Measurements from ENCODE around the gene MUTYH.

The MUTYH gene

GRCh38 chr1:45326627-45327623 lies 13.3 kb downstream of the MUTYH start, which contains the start of gene HPDL:
TSS of gene HPDL (plus strand) at chr1:45326895. CDS start at chr1:45327149, 254 bp downstream.
- intact Hi-C loops (cut with DNase I): no loop called here
- peak; percentile 57 to 93 (median 72) for DNase-seq

- no peak for DNase-seq
- intact Hi-C loops (cut with DNase I): no loop called here
These were observed 14.3 kb downstream of the MUTYH start for GRCh38 chr1:45325851-45326506.

GRCh38 chr1:45322486-45323040 lies 17.7 kb downstream of the MUTYH start:
- intact Hi-C loops (cut with DNase I): no loop called here

GRCh38 chr1:45321444-45321843 lies 18.8 kb downstream of the MUTYH start:
- no peak for DNase-seq
- intact Hi-C loops (cut with DNase I): no loop called here

More at GRCh38 chr1:45322486-45323040, 17.7 kb downstream of the MUTYH start:
- DNase-seq: no peak

- DNase-seq: no peak
- intact Hi-C loops (cut with DNase I): no loop called here
These were observed 20.5 kb downstream of the MUTYH start for GRCh38 chr1:45319761-45320160.

- intact Hi-C loops (cut with DNase I): no loop called here
- DNase-seq: no peak
These were observed 23.1 kb downstream of the MUTYH start for GRCh38 chr1:45317166-45317565.

- no peak for DNase-seq
- intact Hi-C loops (cut with DNase I): no loop called here
These were observed 26.0 kb downstream of the MUTYH start for GRCh38 chr1:45314266-45314665.

- intact Hi-C loops (cut with DNase I): loop anchor here (10.0 kb wide), 2 partner anchors 472 to 572 kb away; partner anchors contain the start of genes KIF2C and RNU5D-1
- no peak for DNase-seq
These were observed 33.3 kb downstream of the MUTYH start for GRCh38 chr1:45306905-45307304.

GRCh38 chr1:45306319-45306718 lies 33.9 kb downstream of the MUTYH start:
- no peak for DNase-seq
- intact Hi-C loops (cut with DNase I): loop anchor here (10.0 kb wide), 2 partner anchors 472 to 572 kb away; partner anchors contain the start of genes KIF2C and RNU5D-1

GRCh38 chr1:45305231-45305630 lies 35.0 kb downstream of the MUTYH start:
- intact Hi-C loops (cut with DNase I): loop anchor here (10.0 kb wide), 2 partner anchors 470 to 570 kb away; partner anchors contain the start of genes KIF2C and RNU5D-1
- no peak for DNase-seq

- intact Hi-C loops (cut with DNase I): loop anchor here (10.0 kb wide), 2 partner anchors 470 to 570 kb away; partner anchors contain the start of genes KIF2C and RNU5D-1
- DNase-seq: peak in 1 of 10 donors; percentile 14
These were observed 35.7 kb downstream of the MUTYH start for GRCh38 chr1:45304311-45305081.

- peak; percentile 95 to 99 (median 98) for DNase-seq
- intact Hi-C loops (cut with DNase I): loop anchor here (1.0 to 10.0 kb wide), 4 partner anchors 37 to 569 kb away; partner anchors contain the start of genes KIF2C, MUTYH, RNU5D-1 and TOE1
These were observed 36.5 kb downstream of the MUTYH start for GRCh38 chr1:45303520-45304310.

- no peak for DNase-seq
- intact Hi-C loops (cut with DNase I): loop anchor here (1.0 to 10.0 kb wide), 4 partner anchors 38 to 568 kb away; partner anchors contain the start of genes KIF2C, MUTYH, RNU5D-1 and TOE1
These were observed 37.6 kb downstream of the MUTYH start for GRCh38 chr1:45302505-45303150.

GRCh38 chr1:45300669-45300997 lies 39.6 kb downstream of the MUTYH start:
- intact Hi-C loops (cut with DNase I): loop anchor here (1.0 to 10.0 kb wide), 3 partner anchors 286 to 566 kb away; partner anchors contain the start of genes KIF2C and RNU5D-1
- no peak for DNase-seq

- peak in 6 of 10 donors; percentile 21 to 89 (median 30) for DNase-seq
- intact Hi-C loops (cut with DNase I): loop anchor here (1.0 to 10.0 kb wide), 3 partner anchors 286 to 565 kb away; partner anchors contain the start of genes KIF2C and RNU5D-1
These were observed 40.1 kb downstream of the MUTYH start for GRCh38 chr1:45299981-45300668.

- DNase-seq: no peak
- intact Hi-C loops (cut with DNase I): no loop called here
These were observed 40.9 kb downstream of the MUTYH start for GRCh38 chr1:45299296-45299695.

- intact Hi-C loops (cut with DNase I): no loop called here
- peak in 2 of 10 donors; percentile 28 to 36 for DNase-seq
These were observed 42.4 kb downstream of the MUTYH start for GRCh38 chr1:45297666-45298356.
